ENCODE measurements around the gene EXOC3.
A peak's percentile ranks its signal among the peaks of the same experiment; 100 is the strongest.
"Not testable (repeated sequence)": the region's sequence is repeated elsewhere in the genome, so short reads cannot be mapped to it uniquely, and the experiment has no call there.

The EXOC3 gene

DNA sequence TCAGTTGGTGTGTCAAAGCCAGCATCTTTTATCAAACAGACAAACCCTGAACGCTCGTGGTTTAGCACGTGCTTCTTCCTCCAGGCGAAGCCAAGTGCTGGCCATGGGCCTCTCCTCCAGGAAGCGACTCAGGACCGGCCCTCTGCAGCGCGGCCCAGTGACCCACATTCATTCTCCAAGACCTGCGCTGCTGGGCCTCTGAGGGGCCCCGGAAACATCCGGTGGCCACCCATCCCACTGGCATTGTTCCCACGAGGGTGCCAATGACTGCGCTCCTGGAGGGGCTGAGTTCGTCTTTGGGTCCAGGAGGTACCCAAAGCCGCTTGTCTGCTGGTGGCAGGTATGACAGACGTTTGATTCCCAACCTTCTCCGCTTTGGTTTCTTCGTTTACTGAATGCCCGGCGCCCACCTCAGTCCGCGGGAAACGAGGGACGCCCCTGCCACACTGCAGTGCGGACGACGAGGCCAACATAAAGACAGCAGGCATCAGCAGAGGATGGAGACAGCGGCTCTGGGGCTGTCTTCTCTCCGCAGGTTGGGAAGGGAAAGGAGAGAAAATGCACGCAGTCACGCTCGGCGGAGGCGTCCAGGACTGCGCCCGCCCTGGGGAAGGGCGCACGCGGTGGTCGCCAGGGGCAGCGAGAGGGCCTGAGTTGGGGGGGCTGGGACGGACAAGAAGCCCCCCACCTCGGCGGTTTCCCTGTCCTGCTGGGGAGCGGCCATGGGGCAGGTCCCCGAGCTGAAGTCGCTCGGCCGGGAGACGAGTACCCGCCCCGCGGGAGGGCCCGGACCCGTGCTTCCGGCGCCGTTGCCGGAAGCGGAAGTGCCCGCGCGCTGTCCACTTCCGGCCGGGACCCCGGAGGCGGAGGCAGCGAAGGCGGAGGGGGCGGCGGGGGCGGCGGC is at the start of gene EXOC3:
Gene EXOC3 (plus strand): TSS at position 842 of the 904 bp plus-strand sequence. CDS start 3,030 bp downstream, outside the sequence.
- DNase-seq, result peak; percentile 61 to 82

DNA sequence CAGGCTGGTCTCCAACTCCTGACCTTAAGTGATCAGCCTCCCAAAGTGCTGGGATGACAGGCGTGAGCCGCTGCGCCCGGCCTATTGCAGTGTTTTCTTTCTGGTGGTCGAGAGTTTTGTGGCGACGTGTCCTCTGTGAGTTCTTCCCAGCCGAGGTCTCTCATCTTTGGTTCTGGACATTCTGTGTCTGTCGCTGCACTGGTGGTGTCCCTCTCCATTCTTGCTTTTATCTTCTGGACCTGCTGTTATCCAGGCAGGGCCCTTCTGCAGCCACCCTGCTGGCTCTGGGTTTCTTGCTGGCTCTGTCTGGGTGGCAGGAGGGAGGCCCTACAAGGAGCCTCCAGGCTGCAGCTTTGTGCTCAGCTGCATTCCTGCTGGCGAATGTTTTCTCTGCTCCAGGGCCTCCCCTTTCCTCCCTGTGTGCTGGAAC is 49.1 kb upstream of the EXOC3 start:
- DNase-seq, result no peak

DNA sequence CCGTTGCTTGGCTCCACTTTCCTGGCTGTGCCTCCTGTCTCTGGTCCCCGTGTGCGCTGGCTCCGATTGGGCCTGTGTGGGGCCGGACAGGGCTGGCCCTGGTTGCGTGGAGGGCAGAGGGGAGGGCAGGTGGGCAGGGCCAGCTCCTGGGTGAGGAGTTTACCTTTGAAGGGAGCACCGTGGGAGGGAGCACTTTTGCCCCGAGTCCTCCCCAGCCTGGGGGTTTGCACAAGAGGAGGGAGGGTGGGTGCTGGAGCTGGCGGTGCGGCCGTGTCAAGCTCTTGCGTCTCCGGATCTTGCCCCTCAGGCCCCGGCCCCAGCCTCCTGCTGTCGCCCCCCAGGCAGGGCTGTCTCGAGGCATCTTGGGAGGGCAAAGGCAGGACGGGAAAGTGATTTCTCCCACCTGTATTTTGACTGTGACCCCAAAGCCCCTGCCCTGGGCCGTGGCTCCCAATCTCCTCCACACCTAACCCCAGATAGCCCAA is 48.3 kb upstream of the EXOC3 start:
- DNase-seq, result no peak

- DNase-seq, result no peak
These were observed 47.6 kb upstream of the EXOC3 start for GRCh38 chr5:395156-395920.

GRCh38 chr5:395921-396530 is 47.0 kb upstream of the EXOC3 start:
- DNase-seq, result no peak

DNA sequence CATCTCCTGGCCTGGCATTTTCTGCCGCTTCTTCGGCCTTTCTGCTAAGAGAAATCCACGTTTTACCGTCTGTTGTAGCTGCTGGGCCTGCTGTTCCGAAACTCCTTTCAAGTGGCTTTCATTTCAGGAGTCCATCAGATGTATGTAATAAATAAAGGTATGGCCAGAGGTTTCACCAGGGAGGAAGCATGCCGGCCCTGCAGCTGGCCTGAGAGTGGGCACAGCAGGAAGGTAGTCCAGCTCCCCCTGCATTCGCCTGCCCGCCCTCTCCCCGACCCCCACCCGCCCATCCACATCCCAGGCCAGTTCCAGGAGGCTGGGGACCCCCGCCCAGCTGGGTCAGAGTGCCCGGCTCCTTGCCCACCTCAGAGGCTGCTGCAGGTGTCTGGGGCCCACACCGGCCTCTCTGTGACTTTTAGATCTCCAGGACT is 46.4 kb upstream of the EXOC3 start:
- DNase-seq, result no peak

- not testable (repeated sequence) for DNase-seq
These were observed 44.9 kb upstream of the EXOC3 start for GRCh38 chr5:398141-398474.

DNA sequence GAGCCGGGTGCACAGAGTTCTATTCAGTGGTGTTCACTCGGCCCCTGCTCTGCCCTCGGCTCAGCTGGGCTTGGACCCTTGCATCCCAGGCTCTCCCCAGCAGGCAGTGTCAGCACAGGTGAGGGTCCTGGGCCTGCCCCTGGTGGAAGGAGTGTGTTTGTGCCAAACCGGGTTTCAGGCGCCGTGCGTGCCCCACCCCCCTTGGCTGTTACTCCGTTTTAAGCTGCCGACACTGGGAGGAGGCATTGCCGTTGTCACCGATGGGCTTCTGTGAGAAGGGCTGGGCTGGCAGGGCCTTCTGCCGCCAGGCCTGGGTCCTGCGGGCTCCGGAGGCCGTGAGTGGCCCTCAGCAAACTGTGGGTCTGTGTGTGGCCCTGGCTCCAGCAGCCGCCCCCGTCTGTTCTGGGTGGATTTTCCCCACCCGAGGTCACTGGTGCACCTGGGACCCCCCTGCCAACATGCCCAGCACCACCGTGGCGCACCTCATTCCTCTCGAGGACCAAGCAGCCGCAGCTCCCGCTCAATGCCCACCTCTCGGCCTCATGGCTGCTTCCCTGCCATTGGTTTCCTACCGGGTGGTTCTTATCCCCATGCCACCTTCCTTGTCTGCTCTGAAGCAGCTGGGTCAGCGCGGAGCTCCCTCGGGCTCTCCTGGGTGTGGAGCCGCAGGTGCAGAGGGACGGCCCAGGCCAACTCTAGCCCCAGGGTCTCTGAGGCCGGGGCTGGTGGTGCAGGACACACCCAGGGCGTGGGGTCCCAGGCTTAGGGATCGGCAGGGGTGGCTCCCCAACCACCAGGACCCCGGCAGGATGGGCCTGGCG is 44.3 kb upstream of the EXOC3 start:
- peak; percentile 54 to 73 for DNase-seq

DNA sequence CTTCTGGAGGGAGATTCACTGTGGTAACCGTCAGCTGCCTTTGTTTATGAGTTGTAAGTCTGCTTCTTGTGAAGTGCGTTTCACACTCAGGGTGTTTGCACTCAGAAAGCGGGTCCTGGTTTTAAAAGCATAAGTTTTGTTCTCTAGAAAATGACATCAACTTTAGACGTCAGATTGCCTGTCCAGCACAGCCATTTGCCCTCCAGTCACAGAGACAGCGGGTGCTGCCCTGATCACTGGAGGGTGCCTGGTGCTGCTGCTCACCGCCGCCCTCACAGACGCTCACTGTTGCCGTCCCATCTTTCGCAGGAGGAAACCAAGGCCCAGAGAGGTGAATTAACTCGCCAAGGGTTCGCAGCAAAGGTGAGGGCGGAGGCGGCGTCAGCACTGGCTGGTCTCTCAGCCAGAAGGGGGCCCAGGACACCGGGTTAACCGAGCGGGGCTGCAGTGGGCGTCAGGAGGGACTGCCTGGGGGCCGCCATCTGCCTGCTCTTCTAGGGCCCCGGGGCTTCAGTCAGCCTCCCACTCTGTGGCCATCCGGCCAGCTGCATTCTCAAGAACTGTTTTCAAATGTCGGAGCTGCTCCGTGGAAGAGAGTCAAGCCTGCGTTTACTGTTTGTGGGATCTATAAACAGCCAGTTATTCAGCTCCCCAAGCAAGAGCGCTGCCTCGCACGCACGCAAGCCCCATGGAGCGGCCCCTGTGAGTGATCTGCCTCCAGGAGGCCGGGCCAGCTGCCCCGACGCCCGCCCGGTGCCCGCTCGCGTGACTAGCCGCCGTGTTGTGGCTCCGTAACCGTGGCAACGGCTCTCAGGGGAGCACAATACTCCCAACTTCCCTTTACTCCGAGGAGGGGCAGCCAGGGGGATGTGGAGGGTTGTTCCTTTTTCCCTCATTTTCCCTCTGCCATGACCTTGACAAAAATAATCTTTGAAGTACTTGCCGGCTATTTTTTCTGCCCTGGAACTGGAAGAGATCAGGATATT is 43.4 kb upstream of the EXOC3 start:
- peak; percentile 99 for DNase-seq

DNA sequence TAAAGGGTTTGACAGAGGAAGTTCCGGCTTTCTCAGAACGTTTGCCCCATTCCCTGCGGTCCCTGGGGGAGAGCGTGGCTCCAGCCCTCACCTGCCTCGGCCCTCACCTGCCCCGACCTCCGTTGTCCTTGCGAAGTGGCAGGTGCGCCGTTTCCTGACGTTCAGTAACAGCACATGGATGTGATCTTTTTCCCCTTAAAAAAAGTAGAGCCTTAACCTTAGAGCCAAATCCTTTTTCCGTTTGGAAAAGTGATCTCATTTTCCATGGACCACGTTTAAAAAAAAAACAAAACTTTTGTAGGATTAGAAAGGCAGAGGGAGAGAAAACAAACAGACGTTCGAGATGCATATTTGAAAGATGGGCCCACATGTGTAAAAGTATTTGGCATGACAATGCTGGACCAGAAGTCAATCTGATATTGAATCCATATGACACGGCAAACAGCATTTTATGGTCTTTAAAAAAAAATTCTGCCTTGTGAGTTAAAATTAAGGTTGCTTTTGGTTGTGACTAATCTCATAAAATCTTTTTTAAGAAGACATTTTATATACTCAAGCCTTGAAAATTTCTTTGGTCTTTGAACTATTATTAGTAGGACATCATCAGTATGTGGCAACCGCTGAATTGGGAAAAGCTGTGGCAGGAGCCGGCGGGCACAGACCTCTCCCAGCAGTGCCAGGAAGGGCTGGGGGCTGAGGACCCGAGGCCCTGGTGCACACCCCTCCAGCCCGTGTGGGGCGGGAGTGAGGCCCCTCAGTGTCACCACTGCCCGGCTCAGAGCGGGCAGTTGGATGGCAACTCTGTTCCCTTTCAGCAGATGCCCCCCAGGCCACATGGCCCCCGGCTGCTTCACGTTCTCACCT is 42.5 kb upstream of the EXOC3 start:
- DNase-seq, result peak in 1 of 2 experiments; percentile 95

GRCh38 chr5:401146-402034 is 41.6 kb upstream of the EXOC3 start:
- DNase-seq, result peak in 1 of 2 experiments; percentile 37

GRCh38 chr5:402219-402614 is 40.8 kb upstream of the EXOC3 start:
- DNase-seq, result not testable (repeated sequence)

GRCh38 chr5:402615-403359 is 40.2 kb upstream of the EXOC3 start:
- DNase-seq, result no peak

DNA sequence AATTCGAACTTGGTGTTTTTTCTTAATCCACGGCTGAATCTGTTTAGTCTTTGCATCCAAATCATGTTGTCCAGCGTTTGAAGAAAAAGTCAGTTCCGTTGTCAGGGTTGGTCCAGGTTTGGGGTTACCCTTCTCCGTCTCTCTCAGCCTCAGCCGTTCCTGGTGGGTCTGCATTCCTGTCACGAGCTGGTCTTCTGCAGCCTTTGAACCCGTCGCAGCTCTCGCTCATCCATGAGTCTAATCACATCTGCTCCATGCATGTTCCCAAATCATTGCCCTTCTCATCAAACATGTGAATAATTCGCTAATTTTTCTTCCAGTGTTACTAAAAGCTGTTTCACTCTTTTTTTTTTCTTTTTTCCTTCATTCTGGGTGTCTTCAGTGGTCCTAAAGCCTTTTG is 39.0 kb upstream of the EXOC3 start:
- no peak for DNase-seq

GRCh38 chr5:404666-405241 is 38.2 kb upstream of the EXOC3 start:
- DNase-seq, result no peak

DNA sequence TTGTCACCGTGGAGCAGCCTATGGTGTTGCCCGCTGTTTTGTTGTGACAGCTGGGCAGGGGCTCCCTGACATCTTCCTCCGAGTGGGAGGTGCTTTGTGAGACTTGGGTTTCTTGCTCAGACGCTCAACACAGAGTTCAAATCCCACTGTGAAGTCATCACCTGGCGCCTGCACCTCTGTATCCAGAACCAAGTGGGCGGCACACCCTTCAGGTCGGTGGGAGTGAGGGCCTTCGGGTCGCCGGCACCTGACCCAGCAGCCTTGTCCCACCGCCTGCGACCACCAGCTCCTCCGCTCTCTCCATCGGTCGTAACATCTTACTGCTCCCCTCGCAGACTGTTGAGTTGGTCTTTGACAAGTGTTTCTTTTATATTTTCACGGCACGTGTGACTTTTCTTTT is 37.6 kb upstream of the EXOC3 start:
- DNase-seq, result no peak

GRCh38 chr5:406041-406440 is 36.9 kb upstream of the EXOC3 start:
- no peak for DNase-seq

- DNase-seq, result no peak
These were observed 35.9 kb upstream of the EXOC3 start for GRCh38 chr5:407051-407450.
